GM12878 (cell line): ENCODE results near the gene NAP1L5. TPM values are rescaled to one million over a fixed set of nuclear protein-coding genes. Genes with fewer than 3 reads are reported as not detected.

Source experiments
- ATAC-seq: fragments of 200-7000 bp; cut with Tn5 transposase; 3 replicates; pipeline ENCODE4 v1.9.1; 2020; ENCODE audit warnings: mild to moderate bottlenecking, moderate library complexity
- BruUV-seq: library from RNA; stranded (reverse); fragments of 400-500 nt; replicated peaks from 2 replicates; lab custom pipeline; 2021; lab: Mats Ljungman, UMichigan
- CTCF ChIA-PET: fragments of 300-600 bp; sonication (Branson Sonifier 250); formaldehyde crosslinking; extraction: SDS; loops from one replicate; lab custom pipeline; 2021; ENCODE audit warnings: inconsistent platforms; lab: Yijun Ruan, JAX
- POLR2A ChIA-PET: fragments of 350-600 bp; formaldehyde crosslinking; extraction: SDS; loops from one replicate; lab custom pipeline; 2021; ENCODE audit warnings: inconsistent platforms; lab: Charles Lee
- RAD21 ChIA-PET: fragments of 300-600 bp; sonication (Branson Sonifier 250); formaldehyde crosslinking; loops from one replicate; lab custom pipeline; 2023; ENCODE audit warnings: antibody characterized with exemption; ENCODE audit not compliant: unreplicated experiment; lab: Charles Lee
- SMC1A ChIA-PET: fragments of 300-600 bp; sonication (Branson Sonifier 250); formaldehyde crosslinking; loops from one replicate; lab custom pipeline; 2023; ENCODE audit not compliant: unreplicated experiment, uncharacterized antibody; lab: Charles Lee
- DNase-seq: peaks from one replicate; pipeline ENCODE4 v3.0.0-alpha.2; 2011; ENCODE audit warnings: low read depth, low spot score
- FAIRE-seq: peaks from 3 replicates; lab custom pipeline; 2011; peaks lifted over from hg19 to GRCh38; lab: Jason Lieb, UNC
- H2AFZ ChIP-seq: 2 replicates; pipeline ENCODE4 v1.6.0; 2011; ENCODE audit warnings: low read depth, low read length, control low read depth; ENCODE audit not compliant: control insufficient read depth
- H3K27ac ChIP-seq: 2 replicates; pipeline ENCODE4 v1.5.1; 2011; ENCODE audit warnings: control low read depth; ENCODE audit not compliant: control insufficient read depth, insufficient read depth
- H3K27me3 ChIP-seq, 2 experiments: replicated peaks in 1 of 2; 2 replicates each; pipeline versions ENCODE4 v1.6.0 to v1.6.1; 2011; ENCODE audit warnings: low read length in 1 of 2; ENCODE audit not compliant: control insufficient read depth in 2 of 2, insufficient read depth in 2 of 2
- H3K36me3 ChIP-seq, 2 experiments: 2 replicates each; pipeline ENCODE4 v1.5.1; 2011; ENCODE audit warnings: low read length in 1 of 2; ENCODE audit not compliant: control insufficient read depth in 2 of 2, insufficient read depth in 2 of 2
- H3K4me1 ChIP-seq: 2 replicates; pipeline ENCODE4 v1.6.1; 2011; ENCODE audit warnings: mild to moderate bottlenecking, low read length, moderate library complexity, mixed read lengths; ENCODE audit not compliant: control insufficient read depth, insufficient read depth
- H3K4me2 ChIP-seq: 2 replicates; pipeline ENCODE4 v1.6.0; 2011; ENCODE audit warnings: control low read depth; ENCODE audit not compliant: control insufficient read depth, insufficient read depth
- H3K4me3 ChIP-seq: fragments of 200-600 bp; sonication (generic); 2 replicates; pipeline ENCODE4 v1.5.1; 2016
- H3K79me2 ChIP-seq: 2 replicates; pipeline ENCODE4 v1.6.0; 2011; ENCODE audit warnings: low read length; ENCODE audit not compliant: control insufficient read depth, insufficient read depth
- H3K9ac ChIP-seq: 2 replicates; pipeline ENCODE4 v1.8.0; 2011; ENCODE audit warnings: low read length, control low read depth, mixed read lengths; ENCODE audit not compliant: control insufficient read depth, insufficient read depth
- H3K9me3 ChIP-seq: replicated peaks from 3 replicates; pipeline ENCODE4 v1.5.1; 2011; ENCODE audit warnings: mild to moderate bottlenecking, low read length; ENCODE audit not compliant: control insufficient read depth, insufficient read depth
- H4K20me1 ChIP-seq: 2 replicates; pipeline ENCODE4 v1.6.0; 2011; ENCODE audit not compliant: control insufficient read depth, insufficient read depth
- MTA2 ChIP-seq: fragments of 450-650 bp; IDR thresholded peaks from 2 replicates; pipeline ENCODE4 v1.6.1; 2016; ENCODE audit warnings: low read depth, mild to moderate bottlenecking, moderate library complexity
- POLR2A ChIP-seq: IDR thresholded peaks from 2 replicates; pipeline ENCODE4 v1.6.1; 2011; ENCODE audit warnings: low read depth, mild to moderate bottlenecking, low read length
- WGBS: methylation state at CpG from one replicate; pipeline ENCODE4 v1.1.6; 2016; ENCODE audit warnings: low lambda C conversion rate; ENCODE audit not compliant: insufficient replicate concordance, insufficient coverage; ENCODE audit errors: missing lambda C conversion rate; 5-methylcytosine and 5-hydroxymethylcytosine counted together
- in situ Hi-C: fragments of 300-500 bp; cut with MboI; formaldehyde crosslinking; loops from 9 replicates; pipeline ENCODE4 v1.14.3; 2018; ENCODE audit warnings: mixed read lengths
- intact Hi-C: fragments of 100-400 bp; cut with micrococcal nuclease; formaldehyde crosslinking; loops from one replicate; pipeline ENCODE4 v1.14.2; 2022; ENCODE audit not compliant: unreplicated experiment
- polyA plus RNA-seq, 11 experiments: library from polyadenylated mRNA; depleted of rRNA in 4 of 11; unstranded in 6 of 11; stranded (reverse) in 5 of 11; fragments of >200 nt; fragmentation: Nextera tagmentation in 4 of 11; fragmentation: Illumina TruSeq in 1 of 11; extraction: Ambion mirVana in 4 of 11; extraction: Trizol in 1 of 11; gene quantifications; 1 replicate in 1 of 11; 2 replicates in 10 of 11; pipeline versions ENCODE4 v1.2.1 to v1.2.3, GENCODE V29; 2011 to 2016; ENCODE audit warnings: inconsistent platforms in 2 of 11, missing spikeins in 2 of 11, low read depth in 1 of 11
- total RNA-seq, 4 experiments: library from RNA; depleted of rRNA in 3 of 4; stranded (reverse); fragments of >200 nt in 3 of 4; fragmentation: Illumina TruSeq in 1 of 4; extraction: Trizol in 1 of 4; gene quantifications; 2 replicates each; pipeline versions ENCODE4 v1.2.1 to v1.2.3, GENCODE V29; 2013 to 2021
- TF ChIP-seq, protein P1 (sequence below): IDR thresholded peaks from 2 replicates; pipeline ENCODE4 v1.6.1; 2011; ENCODE audit warnings: borderline replicate concordance, low read depth, mild to moderate bottlenecking, moderate library complexity, low read length; ENCODE audit not compliant: insufficient read depth, poor library complexity, severe bottlenecking

The NAP1L5 gene
- total and polyA plus RNA-seq, 10 of the 15 experiments (the other 5 are each of a cell fraction or from before 2014, with no cell fraction given): 2.1 to 5.3 (median 3.7) TPM

DNA sequence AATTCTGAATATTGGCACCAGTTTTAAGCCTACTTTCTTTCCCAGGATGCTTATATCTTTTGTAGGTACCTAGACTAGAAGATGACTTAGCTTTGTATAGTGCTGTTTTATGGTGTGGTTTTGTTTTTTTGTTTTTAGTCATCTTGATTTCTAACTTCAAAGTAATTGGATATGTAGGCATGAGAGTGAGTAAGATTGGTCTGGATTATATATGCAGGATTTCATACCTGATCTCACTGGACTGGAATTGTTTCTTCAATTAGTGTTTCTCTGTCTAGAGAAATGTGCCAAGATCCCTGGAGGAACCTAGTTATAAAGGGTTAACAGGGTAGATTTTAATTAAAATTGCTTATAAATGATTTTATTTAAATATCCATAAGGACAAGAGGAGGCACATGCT is 23.1 kb downstream of the NAP1L5 start (continued):
- TF ChIP-seq, protein P1, sequence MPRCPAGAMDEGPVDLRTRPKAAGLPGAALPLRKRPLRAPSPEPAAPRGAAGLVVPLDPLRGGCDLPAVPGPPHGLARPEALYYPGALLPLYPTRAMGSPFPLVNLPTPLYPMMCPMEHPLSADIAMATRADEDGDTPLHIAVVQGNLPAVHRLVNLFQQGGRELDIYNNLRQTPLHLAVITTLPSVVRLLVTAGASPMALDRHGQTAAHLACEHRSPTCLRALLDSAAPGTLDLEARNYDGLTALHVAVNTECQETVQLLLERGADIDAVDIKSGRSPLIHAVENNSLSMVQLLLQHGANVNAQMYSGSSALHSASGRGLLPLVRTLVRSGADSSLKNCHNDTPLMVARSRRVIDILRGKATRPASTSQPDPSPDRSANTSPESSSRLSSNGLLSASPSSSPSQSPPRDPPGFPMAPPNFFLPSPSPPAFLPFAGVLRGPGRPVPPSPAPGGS: no peak

DNA sequence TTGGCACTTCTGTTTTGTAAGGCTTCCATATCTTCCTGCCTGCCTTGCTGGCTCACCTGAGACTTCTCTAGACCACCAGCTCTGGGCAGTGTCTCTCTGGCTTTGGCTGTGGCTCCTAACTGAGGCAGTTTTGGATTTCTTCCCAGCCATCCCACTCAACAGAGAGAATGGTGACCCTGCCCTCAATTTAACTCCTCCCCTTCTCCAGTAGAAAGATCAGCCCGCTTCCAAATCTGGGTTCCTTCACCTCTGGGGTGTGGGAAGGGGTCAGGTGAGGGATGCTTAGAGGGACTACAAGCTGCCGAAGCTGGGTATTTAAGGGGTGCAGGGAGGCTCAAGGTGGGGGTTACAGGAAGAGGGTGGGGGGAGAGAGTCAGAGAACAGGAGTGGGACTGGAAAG is 23.7 kb downstream of the NAP1L5 start:
- ChIA-PET CTCF (interaction anchor here (0.6 to 2.0 kb wide), 9 partner anchors 14 to 1695 kb away, joined by 3 to 22 read pairs (median 4); no protein-coding TSS in a partner anchor), SMC1A (interaction anchor here (0.7 to 1.6 kb wide), 4 partner anchors 12 to 350 kb away, joined by 3 to 4 read pairs (median 4); no protein-coding TSS in a partner anchor), RAD21 (interaction anchor here (0.9 to 1.3 kb wide), 4 partner anchors 22 to 325 kb away, joined by 3 read pairs; no protein-coding TSS in a partner anchor), POLR2A (interaction anchor here (0.8 kb wide), 1 partner anchor 143 kb away, joined by 3 read pairs; no protein-coding TSS in a partner anchor)
- 87% methylated on average over 2 of the region's 2 CpGs for WGBS
- no peaks in the 10 kb centered on the region for H3K36me3 ChIP-seq
- no peak overlapping the region for H3K27ac ChIP-seq
- no peaks in the 10 kb centered on the region for H3K4me1 ChIP-seq
- H3K79me2 ChIP-seq: no peaks in the 10 kb centered on the region
- intact Hi-C loops (loop anchor here (2.0 to 10.0 kb wide), 3 partner anchors 118 to 441 kb away; partner anchors contain the start of gene TIGD2), in situ Hi-C loops (no loop called here)
- TF ChIP-seq MTA2 (no peak), POLR2A (no peak)
- no peak for DNase-seq
- no peak for ATAC-seq
- H3K4me2 ChIP-seq: no peak overlapping the region
- no peak for FAIRE-seq
- H4K20me1 ChIP-seq: no peaks in the 10 kb centered on the region
- no peaks in the 10 kb centered on the region for H3K9me3 ChIP-seq
- H3K27me3 ChIP-seq: no peaks in the 10 kb centered on the region
- no peak overlapping the region for H3K9ac ChIP-seq
- BruUV-seq: no TSS peak
- H3K4me3 ChIP-seq: no peak overlapping the region
- no peak overlapping the region for H2AFZ ChIP-seq
